KMS-11 (cell line): Measurements from ENCODE around the gene CNNM2.

Source experiments
- H2AFZ ChIP-seq: fragments of 200-600 bp; sonication (generic); 2 replicates; pipeline ENCODE4 v1.6.1; 2016; ENCODE audit warnings: antibody characterized with exemption, mixed run types, low read depth
- H3K27ac ChIP-seq: fragments of 200-600 bp; sonication (generic); 2 replicates; pipeline ENCODE4 v1.6.1; 2016; ENCODE audit warnings: mild to moderate bottlenecking, mixed run types
- H3K27me3 ChIP-seq: fragments of 200-600 bp; sonication (generic); 2 replicates; pipeline ENCODE4 v1.6.1; 2017; ENCODE audit warnings: mild to moderate bottlenecking, low read depth, mixed run types, moderate library complexity; ENCODE audit not compliant: insufficient read depth
- H3K36me3 ChIP-seq: fragments of 200-600 bp; sonication (generic); 2 replicates; pipeline ENCODE4 v1.6.1; 2017; ENCODE audit warnings: mild to moderate bottlenecking, mixed run types; ENCODE audit not compliant: insufficient read depth
- H3K4me1 ChIP-seq: fragments of 200-600 bp; sonication (generic); 2 replicates; pipeline ENCODE4 v1.6.1; 2016; ENCODE audit warnings: mild to moderate bottlenecking, low read depth, mixed run types; ENCODE audit not compliant: poor library complexity, severe bottlenecking
- H3K4me2 ChIP-seq: fragments of 200-600 bp; sonication (generic); 2 replicates; pipeline ENCODE4 v1.7.0; 2016; ENCODE audit warnings: mild to moderate bottlenecking, mixed run types
- H3K4me3 ChIP-seq: fragments of 200-600 bp; sonication (generic); IDR thresholded peaks from 2 replicates; pipeline ENCODE4 v1.6.1; 2017; ENCODE audit warnings: low read depth, low read length, mixed read lengths; ENCODE audit not compliant: insufficient read depth
- H3K79me2 ChIP-seq: fragments of 200-600 bp; sonication (generic); 2 replicates; pipeline ENCODE4 v1.6.1; 2016; ENCODE audit warnings: low read depth, mixed run types; ENCODE audit not compliant: insufficient read depth
- H3K9ac ChIP-seq: fragments of 200-600 bp; sonication (generic); 2 replicates; pipeline ENCODE4 v1.6.1; 2016; ENCODE audit warnings: mild to moderate bottlenecking, mixed run types
- H4K20me1 ChIP-seq: fragments of 200-600 bp; sonication (generic); 2 replicates; pipeline ENCODE4 v1.6.1; 2016; ENCODE audit warnings: mild to moderate bottlenecking, mixed run types; ENCODE audit not compliant: insufficient read depth
- CTCF ChIP-seq: fragments of 200-600 bp; sonication (generic); conservative IDR thresholded peaks from 2 replicates; pipeline ENCODE4 v1.6.1; 2017; ENCODE audit warnings: low read depth, mild to moderate bottlenecking, antibody characterized with exemption, low read length, moderate library complexity, mixed read lengths

Gene CNNM2

GRCh38 chr10:102945962-102946361, 27.9 kb downstream of the CNNM2 start:
- no peak overlapping the region for H3K9ac ChIP-seq
- no peak for TF ChIP-seq CTCF
- no peaks in the 10 kb centered on the region for H4K20me1 ChIP-seq
- no peaks in the 10 kb centered on the region for H3K36me3 ChIP-seq
- no peaks in the 10 kb centered on the region for H3K4me1 ChIP-seq
- no peak overlapping the region for H3K4me2 ChIP-seq
- H2AFZ ChIP-seq = no peak overlapping the region
- no peak overlapping the region for H3K4me3 ChIP-seq
- H3K27me3 ChIP-seq = no peaks in the 10 kb centered on the region
- H3K79me2 ChIP-seq = no peaks in the 10 kb centered on the region
- H3K27ac ChIP-seq = no peak overlapping the region

DNA sequence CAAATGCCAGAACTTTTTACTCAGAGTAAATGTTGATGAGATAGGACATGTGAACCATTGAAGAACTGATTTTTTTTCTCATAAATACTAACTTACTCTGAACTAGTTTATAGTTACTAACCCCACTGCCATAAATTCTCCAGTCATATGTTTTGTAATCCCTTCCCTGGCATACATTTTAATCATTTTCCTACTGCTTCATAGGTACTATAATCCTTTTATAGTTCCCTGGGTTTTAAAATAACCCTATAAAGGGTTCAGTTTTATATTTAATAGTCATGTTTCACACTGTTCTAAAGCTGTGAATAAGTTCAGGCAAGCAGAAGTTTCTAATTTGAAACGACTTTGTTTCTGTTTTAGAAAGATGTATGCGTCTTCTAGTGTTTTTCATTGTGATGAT, 28.9 kb downstream of the CNNM2 start:
- Histone ChIP-seq H3K4me1 (no peaks in the 10 kb centered on the region), H3K27ac (no peak overlapping the region), H4K20me1 (no peaks in the 10 kb centered on the region), H3K4me3 (no peak overlapping the region), H3K79me2 (no peaks in the 10 kb centered on the region), H2AFZ (no peak overlapping the region), H3K4me2 (no peak overlapping the region), H3K27me3 (no peaks in the 10 kb centered on the region), H3K36me3 (no peaks in the 10 kb centered on the region), H3K9ac (no peak overlapping the region)
- no peak for TF ChIP-seq CTCF

GRCh38 chr10:102948176-102948575, 30.1 kb downstream of the CNNM2 start:
- no peak overlapping the region for H3K9ac ChIP-seq
- H3K4me2 ChIP-seq = no peak overlapping the region
- no peak overlapping the region for H2AFZ ChIP-seq
- H3K27me3 ChIP-seq = no peaks in the 10 kb centered on the region
- H3K4me3 ChIP-seq = no peak overlapping the region
- no peaks in the 10 kb centered on the region for H3K79me2 ChIP-seq
- no peak overlapping the region for H3K27ac ChIP-seq
- TF ChIP-seq CTCF = no peak
- H3K36me3 ChIP-seq = no peaks in the 10 kb centered on the region
- no peaks in the 10 kb centered on the region for H3K4me1 ChIP-seq
- H4K20me1 ChIP-seq = no peaks in the 10 kb centered on the region

DNA sequence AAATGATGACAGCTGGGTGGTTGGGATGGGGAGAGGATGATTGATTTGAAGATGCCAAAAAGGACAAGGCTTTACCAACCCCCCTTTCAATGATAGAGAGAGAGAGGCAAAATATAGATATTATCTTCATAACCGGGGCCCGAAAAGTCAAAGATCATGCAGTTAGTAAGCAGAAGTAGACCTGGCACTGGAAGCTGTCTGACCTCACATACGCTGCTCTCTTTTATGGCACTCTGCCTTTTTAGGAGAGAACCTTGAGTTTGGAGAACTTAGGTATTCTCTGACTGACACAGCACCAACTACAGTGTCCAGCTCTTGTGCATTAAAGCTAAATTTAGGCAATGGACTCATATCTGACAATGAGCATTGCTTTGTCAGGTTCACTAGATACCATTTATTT, 30.7 kb downstream of the CNNM2 start:
- no peak overlapping the region for H3K4me2 ChIP-seq
- no peaks in the 10 kb centered on the region for H4K20me1 ChIP-seq
- H3K9ac ChIP-seq = no peak overlapping the region
- no peak overlapping the region for H3K27ac ChIP-seq
- no peak overlapping the region for H3K4me3 ChIP-seq
- no peaks in the 10 kb centered on the region for H3K4me1 ChIP-seq
- H3K27me3 ChIP-seq = no peaks in the 10 kb centered on the region
- no peaks in the 10 kb centered on the region for H3K36me3 ChIP-seq
- no peaks in the 10 kb centered on the region for H3K79me2 ChIP-seq
- TF ChIP-seq CTCF = no peak
- H2AFZ ChIP-seq = no peak overlapping the region

GRCh38 chr10:102949916-102950315, 31.8 kb downstream of the CNNM2 start:
- Histone ChIP-seq H3K9ac (no peak overlapping the region), H3K36me3 (no peaks in the 10 kb centered on the region), H3K4me3 (no peak overlapping the region), H3K79me2 (no peaks in the 10 kb centered on the region), H2AFZ (no peak overlapping the region), H3K4me2 (no peak overlapping the region), H3K4me1 (no peaks in the 10 kb centered on the region), H3K27ac (no peak overlapping the region), H3K27me3 (no peaks in the 10 kb centered on the region), H4K20me1 (no peaks in the 10 kb centered on the region)
- no peak for TF ChIP-seq CTCF
